Motor neuron (in vitro differentiated cells): Measurements from ENCODE around the gene CDT1. TPM values are rescaled to one million over a fixed set of nuclear protein-coding genes. Genes with fewer than 3 reads are reported as not detected.

Experiments
- ATAC-seq, 8 experiments: fragments of 200-7000 bp; cut with Tn5 transposase; replicated peaks in 6 of 8; 2 replicates each; pipeline ENCODE4 v1.8.0; 2021; ENCODE audit warnings: mild to moderate bottlenecking in 8 of 8, moderate library complexity in 8 of 8
- H3K27ac ChIP-seq, 2 donors: fragments of 250-450 bp; sonication (Bioruptor Pico); 2 replicates each; pipeline ENCODE4 v1.9.0; 2021; ENCODE audit warnings: antibody characterized with exemption in 2 of 2, mild to moderate bottlenecking in 2 of 2, moderate library complexity in 1 of 2
- H3K4me1 ChIP-seq, 2 donors: fragments of 250-450 bp; sonication (Bioruptor Pico); replicated peaks in 1 of 2; 2 replicates each; pipeline ENCODE4 v1.6.1; 2021; ENCODE audit warnings: antibody characterized with exemption in 2 of 2, mild to moderate bottlenecking in 2 of 2, moderate library complexity in 1 of 2
- H3K4me3 ChIP-seq, 5 donors: fragments of 250-450 bp; sonication (Bioruptor Pico); 2 replicates each; pipeline ENCODE4 v1.9.0; 2021; ENCODE audit warnings: antibody characterized with exemption in 5 of 5, mild to moderate bottlenecking in 5 of 5, moderate library complexity in 4 of 5
- WGBS, 10 experiments: fragments of 450-650 bp; shearing (Covaris generic); methylation state at CpG; one replicate each; pipeline ENCODE4 v1.0.0; 2022; 5-methylcytosine and 5-hydroxymethylcytosine counted together
- in situ Hi-C, 9 experiments: fragments of 400-800 bp; cut with MboI; loops; one replicate each; pipeline ENCODE4 v1.15.0; 2021; ENCODE audit warnings: low sequenced_read_pairs in 9 of 9, low pct_unique_long_range_greater_than_20kb in 2 of 9; ENCODE audit not compliant: unreplicated experiment in 9 of 9
- total RNA-seq, 8 experiments: library from RNA; unstranded; fragments of 300-600 nt; gene quantifications; 2 replicates each; pipeline versions ENCODE4 v1.2.3 to v1.2.4, GENCODE V29; 2022

The CDT1 gene
- total RNA-seq, 8 experiments from 2014 or later: 0.71 to 18.2 (median 3.9) TPM

DNA sequence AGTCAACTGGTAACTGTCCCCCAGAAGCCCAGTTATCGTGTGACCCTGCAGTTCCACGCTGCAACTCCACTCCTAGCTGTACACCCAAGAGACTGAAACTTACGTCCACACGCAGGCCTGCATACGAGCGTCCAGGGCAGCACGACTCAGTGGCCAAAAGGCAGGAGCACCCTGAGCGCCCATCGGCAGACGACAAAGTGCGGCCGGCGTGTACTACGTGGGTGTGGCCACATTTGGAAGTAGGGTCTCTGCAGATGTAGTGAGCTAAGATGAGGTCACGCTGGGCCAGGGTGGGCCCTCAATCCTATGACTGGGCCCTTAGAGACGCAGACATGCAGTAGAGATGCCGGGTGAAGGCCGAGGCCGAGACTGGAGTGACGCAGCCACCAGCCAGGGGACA, 39.7 kb downstream of the CDT1 start:
- no peak for ATAC-seq
- Histone ChIP-seq H3K4me1 (peaks cover 0 to 6% of the 10 kb centered on the region in 2 donors), H3K27ac (no peak overlapping the region), H3K4me3 (no peak overlapping the region)
- in situ Hi-C loops: no loop called here
- 73 to 100% (median 100%) methylated on average over 1 to 6 of the region's 20 CpGs; no CpG with 5 or more reads in 5 of the 10 experiments for WGBS, 10 experiments

DNA sequence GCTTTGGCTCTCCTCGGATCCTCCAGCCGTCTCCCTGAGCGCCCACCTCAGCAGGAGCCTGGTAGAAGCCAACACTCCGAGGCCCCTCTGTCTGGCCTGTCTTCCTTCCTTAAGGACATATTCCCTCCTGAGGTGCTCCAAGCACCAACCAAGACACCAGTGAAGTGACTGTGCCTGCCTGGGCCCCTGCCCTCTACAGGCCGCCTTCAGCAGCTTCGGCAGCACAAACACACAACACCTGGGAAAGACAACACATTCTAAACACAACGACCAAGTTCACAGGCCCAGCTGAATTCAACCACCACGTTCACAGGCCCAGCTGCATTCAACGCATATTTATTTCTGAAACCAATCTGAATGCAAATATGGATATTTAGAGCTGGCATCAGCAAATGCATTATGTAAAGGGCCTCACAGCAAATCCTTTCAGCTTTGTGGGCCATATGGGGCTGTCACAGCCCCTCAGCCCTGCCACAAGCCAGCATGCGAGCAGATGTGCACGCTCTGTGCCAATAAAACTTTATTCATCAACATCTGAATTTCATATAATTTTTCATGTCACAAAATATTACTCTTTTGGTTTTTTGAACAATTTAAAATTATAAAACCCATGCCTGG, 40.9 kb downstream of the CDT1 start:
- no peak overlapping the region for H3K4me3 ChIP-seq
- peaks cover 0 to 6% of the 10 kb centered on the region in 2 donors for H3K4me1 ChIP-seq
- in situ Hi-C loops: no loop called here
- 0 to 100% (median 33%) methylated on average over 1 to 6 of the region's 11 CpGs; no CpG with 5 or more reads in 2 of the 10 experiments for WGBS, 10 experiments
- peak in 7 of 8 experiments; percentile 29 to 96 (median 56) for ATAC-seq
- H3K27ac ChIP-seq: peak overlapping the region in 1 of 2 donors; percentile 14

DNA sequence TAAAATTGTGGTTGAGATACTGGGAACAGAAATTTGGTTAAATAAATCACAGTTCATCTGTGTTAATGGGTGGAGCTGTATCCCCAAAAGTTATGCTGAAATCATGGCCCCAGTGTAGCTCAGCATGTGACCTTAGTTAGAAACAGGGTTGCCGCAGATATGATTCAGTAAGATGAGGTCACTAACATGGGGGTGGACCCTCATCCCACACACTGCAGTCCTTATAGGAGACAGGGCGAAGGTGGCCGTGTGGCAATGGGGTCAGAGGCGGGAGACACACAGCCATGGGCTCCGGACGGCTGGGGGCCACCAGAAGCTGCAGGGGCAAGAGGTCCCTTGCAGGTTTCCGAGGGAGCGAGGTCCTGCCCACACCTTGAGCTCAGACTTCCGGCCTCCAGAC, 42.5 kb downstream of the CDT1 start:
- peak in 2 of 8 experiments; percentile 14 to 50 for ATAC-seq
- 80 to 100% (median 97%) methylated on average over 1 to 5 of the region's 9 CpGs; no CpG with 5 or more reads in 4 of the 10 experiments for WGBS, 10 experiments
- H3K4me3 ChIP-seq: no peak overlapping the region
- no peak overlapping the region for H3K27ac ChIP-seq
- peaks cover 0 to 6% of the 10 kb centered on the region in 2 donors for H3K4me1 ChIP-seq
- in situ Hi-C loops: no loop called here

DNA sequence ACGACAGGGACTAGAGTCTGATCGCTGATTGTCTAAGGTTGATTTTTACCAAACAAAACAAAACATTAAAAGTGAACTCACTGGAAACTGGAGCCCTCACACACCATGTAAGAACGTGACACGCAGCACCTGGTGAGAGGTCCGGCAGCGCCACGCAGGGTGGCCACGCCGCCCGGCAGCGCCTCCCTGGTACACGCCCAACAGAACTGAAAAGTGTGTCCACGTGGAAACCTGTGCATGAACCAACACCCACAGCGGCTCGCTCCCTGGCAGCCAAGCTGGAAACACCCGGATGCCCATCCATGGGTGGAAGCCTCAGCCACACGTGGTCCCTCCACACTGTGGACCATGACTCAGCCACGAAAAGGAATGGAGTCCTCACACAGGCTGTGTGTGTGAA, 44.1 kb downstream of the CDT1 start:
- WGBS, 10 experiments: 89 to 100% (median 95%) methylated on average over 1 to 7 of the region's 18 CpGs; no CpG with 5 or more reads in 4 of the 10 experiments
- Histone ChIP-seq H3K4me1 (peaks cover under 1 to 6% of the 10 kb centered on the region in 2 donors), H3K27ac (no peak overlapping the region), H3K4me3 (no peak overlapping the region)
- ATAC-seq: no peak
- in situ Hi-C loops: no loop called here

DNA sequence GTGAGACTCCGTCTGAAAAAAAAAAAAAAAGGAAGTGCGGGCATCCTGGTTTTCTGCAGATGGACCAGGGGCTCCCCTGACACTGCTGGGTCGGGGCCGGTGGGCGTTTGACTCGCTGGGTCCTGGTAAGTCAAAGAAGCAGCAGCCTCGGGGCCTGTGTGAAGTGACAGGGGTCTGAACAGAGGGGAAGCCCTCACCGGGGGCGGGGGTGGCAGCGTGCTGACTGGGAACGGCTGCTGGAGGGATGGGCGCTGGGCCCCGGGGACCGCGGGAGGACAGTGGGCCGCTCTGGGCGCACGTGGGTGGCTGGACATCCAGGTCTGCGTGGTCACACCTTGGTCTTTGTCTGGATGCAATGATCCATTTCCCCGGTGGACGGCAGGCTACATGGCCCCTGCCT, 45.0 kb downstream of the CDT1 start:
- Histone ChIP-seq H3K27ac (no peak overlapping the region), H3K4me3 (no peak overlapping the region), H3K4me1 (peaks cover 6 to 10% of the 10 kb centered on the region in 2 donors)
- WGBS, 10 experiments: 60 to 100% (median 81%) methylated on average over 1 to 3 of the region's 21 CpGs; no CpG with 5 or more reads in 6 of the 10 experiments
- in situ Hi-C loops: no loop called here
- ATAC-seq: no peak

DNA sequence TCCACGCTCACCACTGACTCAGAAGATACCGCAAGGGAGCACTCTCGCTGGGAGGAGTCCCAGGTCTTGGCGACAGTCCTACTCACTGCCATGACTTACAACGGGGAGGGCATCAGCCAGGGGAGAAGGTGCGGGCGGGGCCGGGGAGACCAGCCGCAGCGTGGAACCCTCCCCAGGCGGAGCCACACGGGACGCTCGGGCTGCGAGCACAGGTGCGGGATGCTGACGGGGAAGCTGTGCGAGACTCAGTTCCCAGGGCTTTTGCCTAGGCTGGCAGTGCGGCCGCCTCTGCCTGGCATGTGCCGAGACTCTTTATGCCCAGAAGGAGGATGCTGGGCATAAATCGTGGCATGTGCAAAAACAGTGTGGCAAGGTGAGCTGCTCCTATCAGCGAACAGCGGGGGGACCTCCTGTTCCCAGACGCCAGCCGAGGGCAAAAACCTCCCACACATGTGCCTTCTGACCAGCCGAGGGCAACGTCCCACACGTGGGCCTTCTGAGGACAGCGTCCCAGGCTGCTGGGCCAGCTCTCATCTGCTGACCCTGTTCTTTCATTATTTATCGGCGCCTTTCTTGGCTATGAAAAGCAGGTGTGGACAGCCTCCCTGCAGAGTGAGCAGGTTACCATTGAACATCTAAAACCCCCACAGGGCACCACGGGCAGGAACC, 47.1 kb downstream of the CDT1 start:
- Histone ChIP-seq H3K4me1 (peaks cover 1 to 23% of the 10 kb centered on the region in 2 donors), H3K27ac (no peak overlapping the region), H3K4me3 (no peak overlapping the region)
- in situ Hi-C loops: loop anchor here in 1 of 9 experiments (10.0 kb wide), 1 partner anchor 64 kb away; no protein-coding TSS in a partner anchor
- ATAC-seq: no peak
- WGBS, 10 experiments: 20 to 100% (median 93%) methylated on average over 1 to 3 of the region's 33 CpGs; no CpG with 5 or more reads in 5 of the 10 experiments

DNA sequence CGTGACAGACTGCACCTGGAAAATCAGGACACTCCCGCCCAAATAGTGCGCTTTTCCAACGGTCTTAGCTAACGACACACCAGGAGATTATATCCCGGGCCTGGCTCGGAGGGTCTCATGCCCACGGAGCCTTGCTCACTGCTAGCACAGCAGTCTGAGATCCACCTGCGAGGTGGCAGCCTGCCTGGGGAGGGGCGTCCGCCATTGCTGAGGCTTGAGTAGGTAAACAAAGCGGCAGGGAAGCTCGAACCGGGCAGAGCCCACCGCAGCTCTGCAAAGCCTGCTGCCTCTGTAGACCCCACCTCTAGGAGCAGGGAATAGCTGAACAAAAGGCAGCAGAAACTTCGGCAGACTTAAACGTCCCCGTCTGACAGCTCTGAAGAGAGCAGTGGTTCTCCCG, 48.0 kb downstream of the CDT1 start:
- WGBS, 10 experiments: 86 to 100% (median 100%) methylated on average over 1 to 9 of the region's 19 CpGs; no CpG with 5 or more reads in 5 of the 10 experiments
- ATAC-seq: no peak
- peaks cover 5 to 29% of the 10 kb centered on the region in 2 donors for H3K4me1 ChIP-seq
- no peak overlapping the region for H3K27ac ChIP-seq
- in situ Hi-C loops: loop anchor here in 1 of 9 experiments (10.0 kb wide), 1 partner anchor 63 kb away; no protein-coding TSS in a partner anchor
- no peak overlapping the region for H3K4me3 ChIP-seq

DNA sequence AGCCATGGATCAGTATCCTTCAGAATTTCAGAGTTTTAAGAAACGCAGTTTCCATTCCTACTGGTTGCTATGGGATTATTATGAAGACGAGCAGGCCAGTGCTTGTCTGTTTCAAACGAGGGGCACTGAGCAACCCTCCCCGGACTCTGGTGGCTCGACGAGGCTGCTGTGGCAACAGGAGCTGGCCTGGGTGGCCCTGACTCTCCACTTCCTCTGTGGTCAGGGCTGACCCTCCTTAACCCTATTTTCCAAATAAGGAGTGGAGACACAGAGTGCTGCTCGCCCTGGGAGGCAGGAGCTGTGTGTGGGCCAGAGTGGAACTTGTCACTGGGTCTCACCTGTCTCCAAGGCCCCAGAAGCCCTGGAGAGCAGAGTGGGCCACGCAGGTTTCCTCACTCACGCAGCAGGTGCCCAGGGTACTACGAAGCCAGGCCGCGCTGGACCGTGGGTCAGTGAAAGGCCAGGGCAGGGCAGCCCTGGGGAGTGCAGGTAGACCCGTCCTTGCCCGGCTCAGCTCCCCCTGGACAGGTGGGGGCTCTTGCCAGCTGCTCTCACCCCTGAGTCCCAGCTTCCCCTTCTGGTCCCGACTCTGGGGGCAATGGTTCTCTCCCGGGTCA, 49.8 kb downstream of the CDT1 start:
- Histone ChIP-seq H3K4me3 (no peak overlapping the region), H3K4me1 (peaks cover 11 to 29% of the 10 kb centered on the region in 2 donors), H3K27ac (peak overlapping the region in 1 of 2 donors; percentile 49)
- peak in 1 of 8 experiments; percentile 14 for ATAC-seq
- in situ Hi-C loops: loop anchor here in 1 of 9 experiments (10.0 kb wide), 1 partner anchor 61 kb away; no protein-coding TSS in a partner anchor
- 63 to 100% (median 83%) methylated on average over 1 to 12 of the region's 17 CpGs; no CpG with 5 or more reads in 5 of the 10 experiments for WGBS, 10 experiments

DNA sequence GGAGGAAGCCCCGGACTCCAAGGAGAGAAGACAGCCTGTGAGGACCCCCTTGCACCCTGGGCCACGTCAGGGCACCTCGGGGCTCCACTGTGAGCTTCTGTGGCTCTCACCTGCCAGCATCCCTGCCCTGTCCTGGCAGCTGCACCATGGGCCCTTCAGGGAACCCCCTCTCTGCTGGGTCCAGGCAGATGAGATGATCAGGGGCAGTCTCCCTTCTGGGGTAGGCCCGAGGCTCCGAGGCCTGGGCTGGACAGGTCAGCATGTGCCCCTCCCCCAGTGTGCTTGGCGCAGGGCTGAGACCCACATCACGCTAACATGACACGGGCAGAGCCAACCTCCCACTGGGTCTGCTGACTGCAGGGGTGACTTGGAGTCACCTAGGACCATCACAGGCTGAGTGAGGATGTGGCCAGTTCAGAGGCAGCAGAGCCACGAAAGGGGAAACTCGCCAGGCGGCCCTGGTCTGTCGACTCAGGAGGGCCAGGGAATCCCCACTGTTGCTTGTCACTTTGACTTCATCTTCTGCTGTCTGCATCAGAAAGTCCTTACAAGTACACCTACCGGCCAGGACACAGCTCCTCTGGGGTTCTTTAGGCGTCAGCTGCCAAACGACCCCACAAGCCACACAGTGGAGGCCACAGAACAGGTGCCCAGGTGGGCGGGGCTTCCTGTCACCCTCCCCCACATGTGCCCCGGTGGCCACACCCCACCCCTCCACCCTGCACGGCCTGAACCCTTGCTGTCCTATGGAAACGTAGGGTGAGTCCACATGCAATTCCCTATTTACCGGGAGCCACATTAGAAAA, 50.9 kb downstream of the CDT1 start:
- Histone ChIP-seq H3K4me1 (peaks cover 11 to 29% of the 10 kb centered on the region in 2 donors), H3K27ac (no peak overlapping the region), H3K4me3 (no peak overlapping the region)
- ATAC-seq: no peak
- in situ Hi-C loops: loop anchor here in 1 of 9 experiments (10.0 kb wide), 1 partner anchor 60 kb away; no protein-coding TSS in a partner anchor
- WGBS, 10 experiments: 0 to 100% (median 86%) methylated on average over 1 to 10 of the region's 20 CpGs; no CpG with 5 or more reads in 4 of the 10 experiments

DNA sequence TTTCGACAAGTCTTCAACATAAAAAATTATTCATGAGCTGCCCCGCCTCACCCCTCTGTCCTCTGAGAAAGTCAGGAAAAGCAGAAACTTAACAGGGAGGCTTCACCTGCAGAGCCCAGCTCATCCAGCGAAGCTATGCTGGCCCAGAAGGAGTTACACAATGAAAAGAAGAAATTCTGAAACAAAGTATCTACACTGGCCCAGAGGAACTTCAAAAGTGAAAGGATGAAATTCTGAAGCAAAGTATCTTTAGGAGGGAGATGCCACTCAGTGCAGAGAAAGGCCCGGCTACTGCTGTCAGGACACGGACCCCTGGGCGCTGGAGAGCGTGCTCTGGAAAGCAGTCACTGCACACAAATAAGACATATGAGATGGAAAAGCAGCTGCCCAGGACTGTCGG, 51.6 kb downstream of the CDT1 start:
- ATAC-seq: no peak
- Histone ChIP-seq H3K4me1 (peaks cover 11 to 29% of the 10 kb centered on the region in 2 donors), H3K4me3 (no peak overlapping the region), H3K27ac (no peak overlapping the region)
- 33 to 100% (median 85%) methylated on average over 2 to 6 of the region's 8 CpGs; no CpG with 5 or more reads in 2 of the 10 experiments for WGBS, 10 experiments
- in situ Hi-C loops: loop anchor here in 1 of 9 experiments (10.0 kb wide), 1 partner anchor 60 kb away; no protein-coding TSS in a partner anchor

DNA sequence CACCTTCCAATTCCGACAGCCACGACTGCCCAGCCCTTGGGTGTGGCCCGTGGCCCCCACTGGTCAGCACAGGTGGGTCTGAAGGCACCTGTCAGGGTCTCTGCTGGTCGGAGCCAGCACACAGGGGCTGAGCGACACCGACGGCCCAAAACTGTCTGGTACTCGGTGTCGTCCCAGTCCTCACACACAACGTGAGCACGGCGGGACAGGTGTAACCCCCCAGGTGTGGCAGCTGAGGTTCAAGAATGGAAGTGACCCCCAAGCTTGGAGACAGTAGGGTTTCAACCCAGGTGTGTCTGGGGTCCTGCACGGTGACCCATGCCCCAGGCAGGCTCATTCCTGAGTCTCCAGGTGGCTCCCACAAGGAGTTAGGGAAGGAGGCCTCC, 52.1 kb downstream of the CDT1 start:
- H3K4me3 ChIP-seq: peak overlapping the region; percentile 34 to 79 (median 74)
- peaks cover 11 to 29% of the 10 kb centered on the region in 2 donors for H3K4me1 ChIP-seq
- no peak for ATAC-seq
- in situ Hi-C loops: loop anchor here in 1 of 9 experiments (10.0 kb wide), 1 partner anchor 59 kb away; no protein-coding TSS in a partner anchor
- WGBS, 10 experiments: 79 to 95% (median 86%) methylated on average over 1 to 7 of the region's 13 CpGs; no CpG with 5 or more reads in 3 of the 10 experiments
- H3K27ac ChIP-seq: peak overlapping the region in 1 of 2 donors; percentile 57
